BE2C (cell line): ENCODE results near the gene KCNH4.

Experiments
- DNase-seq: peaks from one replicate; pipeline ENCODE4 v3.0.0-alpha.2; 2020
- H3K27me3 ChIP-seq: fragments of 250-450 bp; sonication (Bioruptor Pico); 2 replicates; pipeline ENCODE4 v1.5.1; 2020; ENCODE audit warnings: mild to moderate bottlenecking
- H3K36me3 ChIP-seq: fragments of 250-450 bp; sonication (Bioruptor Pico); 2 replicates; pipeline ENCODE4 v1.5.1; 2020; ENCODE audit warnings: mild to moderate bottlenecking
- H3K4me1 ChIP-seq: fragments of 250-450 bp; sonication (Bioruptor Pico); 2 replicates; pipeline ENCODE4 v1.5.1; 2020
- H3K4me3 ChIP-seq: 2 replicates; pipeline ENCODE4 v1.5.1; 2011; ENCODE audit warnings: low read depth, low read length
- H3K9me3 ChIP-seq: fragments of 250-450 bp; sonication (Bioruptor Pico); 2 replicates; pipeline ENCODE4 v1.5.1; 2020
- CTCF ChIP-seq: IDR thresholded peaks from 2 replicates; pipeline ENCODE4 v1.5.1; 2012; ENCODE audit warnings: mild to moderate bottlenecking, low read depth, low read length

KCNH4 gene

GRCh38 chr17:42163113-42163512 lies 17.8 kb downstream of the KCNH4 start:
- peak; percentile 46 for DNase-seq
- H3K9me3 ChIP-seq: no peaks in the 10 kb centered on the region
- TF ChIP-seq CTCF: peak; percentile 61
- peaks cover 11% of the 10 kb centered on the region for H3K4me1 ChIP-seq
- H3K4me3 ChIP-seq: no peak overlapping the region
- H3K36me3 ChIP-seq: no peaks in the 10 kb centered on the region
- H3K27me3 ChIP-seq: no peaks in the 10 kb centered on the region

- Histone ChIP-seq H3K36me3 (no peaks in the 10 kb centered on the region), H3K4me3 (no peak overlapping the region), H3K27me3 (no peaks in the 10 kb centered on the region), H3K9me3 (no peaks in the 10 kb centered on the region), H3K4me1 (peaks cover 11% of the 10 kb centered on the region)
- no peak for TF ChIP-seq CTCF
- DNase-seq: no peak
Measured at GRCh38 chr17:42160531-42160910, 20.4 kb downstream of the KCNH4 start.

GRCh38 chr17:42159796-42160530 lies 21.0 kb downstream of the KCNH4 start:
- Histone ChIP-seq H3K36me3 (no peaks in the 10 kb centered on the region), H3K4me3 (no peak overlapping the region), H3K9me3 (no peaks in the 10 kb centered on the region), H3K27me3 (no peaks in the 10 kb centered on the region), H3K4me1 (peaks cover 11% of the 10 kb centered on the region)
- DNase-seq: no peak
- TF ChIP-seq CTCF: no peak

- no peaks in the 10 kb centered on the region for H3K9me3 ChIP-seq
- DNase-seq: no peak
- H3K4me1 ChIP-seq: peaks cover 9% of the 10 kb centered on the region
- no peak for TF ChIP-seq CTCF
- H3K27me3 ChIP-seq: no peaks in the 10 kb centered on the region
- peak overlapping the region; percentile 53 for H3K4me3 ChIP-seq
- H3K36me3 ChIP-seq: no peaks in the 10 kb centered on the region
Measured at GRCh38 chr17:42155614-42156045, 25.3 kb downstream of the KCNH4 start.

GRCh38 chr17:42153919-42154742 lies 26.8 kb downstream of the KCNH4 start:
- no peaks in the 10 kb centered on the region for H3K9me3 ChIP-seq
- DNase-seq: no peak
- 0 out of 2 replicates have a peak, but pooled peaks cover 3% of the 10 kb centered on the region for H3K4me1 ChIP-seq
- peak overlapping the region; percentile 100 for H3K4me3 ChIP-seq
- peaks cover 6% of the 10 kb centered on the region; the same call in 1 of the 2 replicates for H3K36me3 ChIP-seq
- TF ChIP-seq CTCF: no peak
- H3K27me3 ChIP-seq: no peaks in the 10 kb centered on the region
